HepG2 (cell line): ENCODE data around the gene CDSN.

Experiments used
- USF2 ChIP-seq, 2 experiments: sonication (generic) in 1 of 2; formaldehyde crosslinking in 1 of 2; IDR thresholded peaks; 2 replicates each; pipeline versions ENCODE4 v1.5.1 to v1.6.1; 2011 to 2020; ENCODE audit warnings: borderline replicate concordance in 1 of 2, low read depth in 1 of 2, low read length in 1 of 2, mild to moderate bottlenecking in 1 of 2, missing genetic modification reagents in 1 of 2, moderate library complexity in 1 of 2
- XBP1 ChIP-seq: sonication (generic); formaldehyde crosslinking; IDR thresholded peaks from 2 replicates; pipeline ENCODE4 v1.5.0; 2020; ENCODE audit warnings: missing genetic modification reagents
- ZNF331 ChIP-seq: sonication (generic); formaldehyde crosslinking; IDR thresholded peaks from 2 replicates; pipeline ENCODE4 v1.4.0; 2020; ENCODE audit warnings: missing genetic modification reagents
- ZNF674 ChIP-seq: sonication (generic); formaldehyde crosslinking; IDR thresholded peaks from 2 replicates; pipeline ENCODE4 v1.5.0; 2020; ENCODE audit warnings: low read depth, mild to moderate bottlenecking, missing genetic modification reagents
- TF ChIP-seq, protein P1 (sequence below), 2 experiments: IDR thresholded peaks; 2 replicates each; pipeline ENCODE4 v1.6.1; 2011 to 2012; ENCODE audit warnings: low read length in 2 of 2, borderline replicate concordance in 1 of 2, low read depth in 1 of 2, mild to moderate bottlenecking in 1 of 2, moderate library complexity in 1 of 2
- TF ChIP-seq, protein P2 (sequence below): sonication (generic); formaldehyde crosslinking; IDR thresholded peaks from 2 replicates; pipeline ENCODE4 v1.4.0; 2020; ENCODE audit warnings: missing genetic modification reagents

- TF ChIP-seq, protein P1, sequence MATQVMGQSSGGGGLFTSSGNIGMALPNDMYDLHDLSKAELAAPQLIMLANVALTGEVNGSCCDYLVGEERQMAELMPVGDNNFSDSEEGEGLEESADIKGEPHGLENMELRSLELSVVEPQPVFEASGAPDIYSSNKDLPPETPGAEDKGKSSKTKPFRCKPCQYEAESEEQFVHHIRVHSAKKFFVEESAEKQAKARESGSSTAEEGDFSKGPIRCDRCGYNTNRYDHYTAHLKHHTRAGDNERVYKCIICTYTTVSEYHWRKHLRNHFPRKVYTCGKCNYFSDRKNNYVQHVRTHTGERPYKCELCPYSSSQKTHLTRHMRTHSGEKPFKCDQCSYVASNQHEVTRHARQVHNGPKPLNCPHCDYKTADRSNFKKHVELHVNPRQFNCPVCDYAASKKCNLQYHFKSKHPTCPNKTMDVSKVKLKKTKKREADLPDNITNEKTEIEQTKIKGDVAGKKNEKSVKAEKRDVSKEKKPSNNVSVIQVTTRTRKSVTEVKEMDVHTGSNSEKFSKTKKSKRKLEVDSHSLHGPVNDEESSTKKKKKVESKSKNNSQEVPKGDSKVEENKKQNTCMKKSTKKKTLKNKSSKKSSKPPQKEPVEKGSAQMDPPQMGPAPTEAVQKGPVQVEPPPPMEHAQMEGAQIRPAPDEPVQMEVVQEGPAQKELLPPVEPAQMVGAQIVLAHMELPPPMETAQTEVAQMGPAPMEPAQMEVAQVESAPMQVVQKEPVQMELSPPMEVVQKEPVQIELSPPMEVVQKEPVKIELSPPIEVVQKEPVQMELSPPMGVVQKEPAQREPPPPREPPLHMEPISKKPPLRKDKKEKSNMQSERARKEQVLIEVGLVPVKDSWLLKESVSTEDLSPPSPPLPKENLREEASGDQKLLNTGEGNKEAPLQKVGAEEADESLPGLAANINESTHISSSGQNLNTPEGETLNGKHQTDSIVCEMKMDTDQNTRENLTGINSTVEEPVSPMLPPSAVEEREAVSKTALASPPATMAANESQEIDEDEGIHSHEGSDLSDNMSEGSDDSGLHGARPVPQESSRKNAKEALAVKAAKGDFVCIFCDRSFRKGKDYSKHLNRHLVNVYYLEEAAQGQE (IDR thresholded peaks at IDR 0.05; ENCODE audit: borderline replicate concordance in 1 of 2, low read depth in 1 of 2, low read length in 2 of 2): no peak
- TF ChIP-seq, protein P2, sequence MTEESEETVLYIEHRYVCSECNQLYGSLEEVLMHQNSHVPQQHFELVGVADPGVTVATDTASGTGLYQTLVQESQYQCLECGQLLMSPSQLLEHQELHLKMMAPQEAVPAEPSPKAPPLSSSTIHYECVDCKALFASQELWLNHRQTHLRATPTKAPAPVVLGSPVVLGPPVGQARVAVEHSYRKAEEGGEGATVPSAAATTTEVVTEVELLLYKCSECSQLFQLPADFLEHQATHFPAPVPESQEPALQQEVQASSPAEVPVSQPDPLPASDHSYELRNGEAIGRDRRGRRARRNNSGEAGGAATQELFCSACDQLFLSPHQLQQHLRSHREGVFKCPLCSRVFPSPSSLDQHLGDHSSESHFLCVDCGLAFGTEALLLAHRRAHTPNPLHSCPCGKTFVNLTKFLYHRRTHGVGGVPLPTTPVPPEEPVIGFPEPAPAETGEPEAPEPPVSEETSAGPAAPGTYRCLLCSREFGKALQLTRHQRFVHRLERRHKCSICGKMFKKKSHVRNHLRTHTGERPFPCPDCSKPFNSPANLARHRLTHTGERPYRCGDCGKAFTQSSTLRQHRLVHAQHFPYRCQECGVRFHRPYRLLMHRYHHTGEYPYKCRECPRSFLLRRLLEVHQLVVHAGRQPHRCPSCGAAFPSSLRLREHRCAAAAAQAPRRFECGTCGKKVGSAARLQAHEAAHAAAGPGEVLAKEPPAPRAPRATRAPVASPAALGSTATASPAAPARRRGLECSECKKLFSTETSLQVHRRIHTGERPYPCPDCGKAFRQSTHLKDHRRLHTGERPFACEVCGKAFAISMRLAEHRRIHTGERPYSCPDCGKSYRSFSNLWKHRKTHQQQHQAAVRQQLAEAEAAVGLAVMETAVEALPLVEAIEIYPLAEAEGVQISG (CRISPR knock-in tag): no peak
- TF ChIP-seq USF2 (IDR thresholded peaks at IDR 0.05; ENCODE audit: low read depth, low read length) (no peak), USF2 (CRISPR knock-in tag; IDR thresholded peaks at IDR 0.05; ENCODE audit: borderline replicate concordance) (no peak), ZNF331 (no peak), ZNF674 (no peak), XBP1 (no peak)
Observed at GRCh38 chr6:31168606-31169005, 48.4 kb upstream of the CDSN start.
